Activated CD4-positive, alpha-beta T cell treated with anti-CD3 and anti-CD28 coated beads, Interleukin-2, amount 50 U/mL, for 4 hours (primary cell): ENCODE results near the gene GALNT4.

Experiments
- DNase-seq, 2 experiments: peaks; one replicate each; pipeline ENCODE4 v3.0.0-alpha.2; 2020

GALNT4 gene

DNA sequence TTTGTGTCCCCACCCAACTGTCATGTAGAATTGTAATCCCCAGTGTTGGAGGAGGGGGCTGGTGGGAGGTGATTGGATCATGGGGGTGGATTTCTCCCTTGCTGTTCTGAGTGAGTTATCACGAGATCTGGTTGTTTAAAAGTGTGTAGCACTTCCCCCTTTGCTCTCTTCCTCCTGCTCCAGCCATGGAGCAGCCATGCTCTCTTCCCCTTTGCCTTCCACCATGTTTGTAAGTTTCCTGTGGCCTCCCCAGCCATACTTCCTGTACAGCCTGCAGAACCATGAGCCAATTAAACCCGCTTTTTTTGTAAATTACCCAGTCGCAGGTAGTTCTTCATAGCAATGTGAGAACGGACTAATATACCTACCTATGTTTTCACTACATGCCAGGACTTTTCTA, 3.8 kb upstream of the GALNT4 start:
- no peak for DNase-seq

DNA sequence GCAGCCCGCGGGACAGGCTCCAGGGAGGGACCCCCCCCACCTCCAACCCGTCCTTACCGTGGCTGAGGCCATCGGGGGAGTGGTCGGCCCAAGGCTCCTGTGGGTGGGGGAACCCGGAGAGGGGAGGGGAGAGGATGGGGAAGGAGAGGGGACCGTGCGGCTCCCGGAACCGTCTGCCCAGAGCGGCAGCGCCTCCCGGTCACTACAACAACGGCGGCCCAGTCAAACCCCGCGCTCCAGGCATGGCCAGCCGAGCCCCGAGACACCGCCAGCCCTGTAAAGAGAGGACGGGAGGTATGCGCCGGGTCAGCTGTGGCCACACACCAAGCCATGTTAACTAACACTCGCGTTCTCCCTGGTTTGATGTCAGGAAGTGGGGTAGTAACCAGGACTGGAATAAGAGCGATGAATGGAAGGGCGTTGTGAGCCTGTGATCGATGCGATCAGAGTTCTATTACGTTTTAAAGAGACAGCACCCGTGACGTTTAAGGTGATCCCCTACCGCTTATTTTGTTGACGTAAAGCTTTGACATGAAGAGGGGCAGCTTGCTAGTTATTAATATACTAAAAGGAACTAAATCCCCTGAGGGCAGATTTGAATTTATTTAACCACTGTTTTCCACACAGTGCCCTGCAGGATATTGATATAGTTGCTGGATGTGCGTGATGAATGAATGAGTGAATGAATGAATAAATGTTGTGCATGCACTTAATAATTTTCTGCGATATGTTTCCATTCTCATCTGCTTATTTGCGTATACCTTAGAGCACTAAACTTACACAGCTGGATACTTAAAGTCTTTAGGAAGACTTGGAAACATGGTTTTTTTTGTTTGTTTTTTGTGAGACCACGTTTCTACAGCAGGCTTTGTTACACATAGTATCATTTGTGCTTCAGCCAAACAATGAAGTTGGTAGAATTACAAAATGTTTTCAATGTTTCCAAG, 1.5 kb upstream of the GALNT4 start, which contains the start of gene POC1B:
POC1B (minus strand) TSS at position 224 of the 947 bp plus-strand sequence; CDS start at position 72, 152 bp downstream.
- peak; percentile 50 to 51 for DNase-seq

GRCh38 chr12:89525305-89525823, 768 bp upstream of the GALNT4 start:
- DNase-seq, result peak; percentile 17 to 30

- DNase-seq, result no peak
Observed at GRCh38 chr12:89523843-89524540, 604 bp downstream of the GALNT4 start.

- DNase-seq, result no peak
Observed at GRCh38 chr12:89523393-89523792, 1.2 kb downstream of the GALNT4 start.

- no peak for DNase-seq
Observed at GRCh38 chr12:89521364-89522223, 3.0 kb downstream of the GALNT4 start.

DNA sequence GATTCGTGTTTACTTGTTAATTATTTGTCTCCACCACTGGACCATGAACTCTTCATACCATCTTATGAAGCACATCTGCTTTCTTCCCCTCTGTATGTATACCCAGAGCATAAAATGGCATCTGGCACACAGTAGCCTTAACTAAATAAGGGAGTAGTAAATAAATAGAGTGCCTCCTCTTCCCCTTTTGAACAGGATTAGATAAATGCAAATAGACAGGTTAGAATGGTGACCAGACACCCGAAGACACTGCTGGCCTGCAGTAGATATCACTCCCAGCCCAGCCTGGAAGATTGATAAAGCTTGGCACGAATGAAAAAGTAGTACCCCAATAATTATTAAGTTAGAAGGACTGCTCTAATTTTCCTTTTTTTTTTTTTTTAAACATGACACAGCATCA, 6.9 kb downstream of the GALNT4 start:
- no peak for DNase-seq

DNA sequence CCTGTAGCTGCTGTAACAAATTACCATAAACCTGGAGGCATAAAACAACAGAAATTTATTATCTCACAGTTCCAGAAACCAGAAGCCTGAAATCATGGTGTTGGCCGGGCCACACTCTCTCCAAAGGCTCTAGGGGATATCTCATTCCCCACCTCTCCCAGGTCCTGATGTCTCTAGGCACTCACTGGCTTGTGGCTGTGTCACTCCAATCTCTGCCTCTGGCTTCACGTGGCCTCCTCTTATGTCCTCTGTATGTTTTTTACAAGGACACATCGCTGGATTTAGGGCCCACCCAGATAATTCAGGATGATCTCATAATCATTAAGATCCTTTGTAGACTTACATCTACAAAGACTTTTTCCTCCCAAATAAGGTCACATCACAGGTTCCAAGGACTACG, 8.0 kb downstream of the GALNT4 start:
- DNase-seq, result no peak

DNA sequence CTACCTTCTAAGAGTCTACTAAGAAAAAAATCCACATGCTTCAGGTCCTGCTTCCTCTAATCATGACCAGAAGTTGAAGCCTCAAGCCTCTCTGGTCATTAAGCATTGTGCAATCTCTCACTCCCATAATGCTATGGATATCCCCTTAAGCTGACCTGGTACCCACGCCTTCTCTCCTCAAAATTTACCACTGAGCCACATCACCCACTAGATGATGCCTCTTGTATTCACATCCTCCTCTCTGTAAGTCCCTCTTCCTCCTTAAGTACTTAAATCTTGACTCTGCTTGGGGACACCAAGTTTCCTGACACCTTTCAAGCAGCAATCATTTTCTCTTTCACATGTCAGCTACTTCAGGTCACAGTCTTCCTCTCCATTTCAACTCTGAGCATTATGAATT, 9.8 kb downstream of the GALNT4 start:
- DNase-seq, result no peak

- no peak for DNase-seq
Observed at GRCh38 chr12:89513544-89513943, 11.1 kb downstream of the GALNT4 start.

- DNase-seq, result no peak
Observed at GRCh38 chr12:89507015-89507824, 17.4 kb downstream of the GALNT4 start.

DNA sequence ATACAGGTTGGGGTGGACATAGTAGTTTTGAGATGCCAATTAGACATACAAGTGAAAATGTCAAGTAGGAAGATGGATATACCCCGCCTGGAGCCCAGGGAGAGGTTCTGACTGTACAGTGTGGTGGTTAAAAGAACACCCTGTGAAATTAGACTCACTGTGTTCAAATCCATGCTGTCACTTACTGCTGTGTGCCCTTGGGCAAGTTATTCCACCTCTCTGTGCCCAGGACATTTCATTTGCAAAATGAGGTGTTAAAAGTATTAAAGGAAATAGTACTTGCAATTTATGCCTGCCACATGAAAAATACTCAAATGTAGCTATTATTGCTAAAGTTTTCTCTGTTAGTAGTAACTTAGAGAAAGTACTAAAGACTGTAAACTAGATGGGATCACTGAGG, 18.5 kb downstream of the GALNT4 start:
- DNase-seq, result no peak

- no peak for DNase-seq
Observed at GRCh38 chr12:89504560-89505346, 19.8 kb downstream of the GALNT4 start.

DNA sequence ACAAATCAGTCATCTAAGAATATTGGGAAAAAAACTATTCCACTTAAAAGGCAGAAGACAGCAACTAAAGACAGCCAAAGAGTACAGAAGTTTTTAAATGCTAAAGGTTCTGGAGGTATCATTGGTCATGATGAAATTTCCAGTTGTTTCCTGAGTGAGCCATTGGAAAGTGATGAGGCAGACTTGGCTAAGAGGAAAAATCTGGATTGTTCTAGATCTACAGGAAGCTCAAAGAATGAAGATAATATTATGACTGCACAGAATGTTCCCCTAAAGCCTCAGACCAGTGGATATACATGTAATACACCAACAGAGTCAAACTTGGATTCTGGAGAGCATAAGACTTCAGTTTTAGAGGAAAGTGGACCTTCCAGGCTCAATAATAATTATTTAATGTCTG, 22.8 kb downstream of the GALNT4 start:
- DNase-seq, result no peak

GRCh38 chr12:89499857-89500256, 24.7 kb downstream of the GALNT4 start:
- no peak for DNase-seq

GRCh38 chr12:89497467-89497866, 27.1 kb downstream of the GALNT4 start:
- DNase-seq, result no peak

DNA sequence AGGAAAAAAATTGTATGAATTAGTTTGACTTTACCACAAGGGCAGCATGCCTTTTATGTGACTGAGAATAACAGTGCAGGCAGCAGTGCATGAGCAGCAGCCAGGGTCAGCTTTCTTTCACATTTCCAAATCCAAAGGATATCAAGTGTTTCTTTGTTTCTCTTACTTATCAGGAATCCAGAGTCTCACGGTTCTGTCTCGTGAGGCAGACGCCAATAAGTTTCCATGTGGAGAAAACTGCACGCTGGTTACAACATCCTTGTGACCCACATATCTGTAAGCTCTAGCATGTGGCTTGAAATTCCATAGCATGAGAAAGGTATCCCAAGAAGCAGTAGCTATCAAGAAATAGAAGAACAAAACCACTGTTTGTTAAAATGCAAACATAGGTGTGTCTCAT, 27.6 kb downstream of the GALNT4 start:
- no peak for DNase-seq

DNA sequence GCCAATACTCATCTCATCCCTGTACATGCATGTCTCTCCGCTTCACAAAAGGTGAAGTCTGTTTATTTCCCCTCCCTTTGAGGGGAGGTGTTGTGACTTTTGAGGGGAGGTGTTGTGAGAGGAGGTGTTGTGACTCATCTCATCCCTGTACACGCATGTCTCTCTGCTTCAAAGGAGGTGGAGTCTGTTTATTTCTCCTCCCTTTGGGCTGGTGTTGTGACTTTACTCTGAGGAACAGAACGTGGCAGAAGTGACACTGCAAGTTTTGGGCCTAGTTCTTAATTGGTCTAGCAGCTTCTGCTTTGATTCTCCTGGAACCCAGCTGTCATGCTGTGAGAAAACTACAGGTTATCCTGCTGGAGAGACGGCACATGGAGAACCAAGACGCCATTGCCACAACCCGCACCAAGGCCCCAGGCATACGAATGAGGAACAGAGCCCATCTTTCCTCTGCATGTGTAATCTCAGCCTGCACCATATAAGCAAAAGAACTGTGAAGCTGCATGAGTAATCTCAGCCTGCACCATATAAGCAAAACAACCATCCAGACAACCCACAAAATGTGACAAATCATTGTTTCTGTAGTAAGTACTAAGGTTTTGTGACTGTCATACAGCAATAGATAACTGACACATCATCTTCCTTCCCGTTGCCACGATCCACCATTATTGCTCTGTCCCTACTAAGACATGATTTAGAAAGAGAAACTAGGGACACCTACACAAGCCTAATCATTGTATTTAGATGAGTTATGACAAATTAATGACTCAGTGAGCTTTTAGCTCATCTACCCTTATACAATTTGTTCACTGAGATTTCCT, 30.0 kb downstream of the GALNT4 start:
- no peak for DNase-seq

DNA sequence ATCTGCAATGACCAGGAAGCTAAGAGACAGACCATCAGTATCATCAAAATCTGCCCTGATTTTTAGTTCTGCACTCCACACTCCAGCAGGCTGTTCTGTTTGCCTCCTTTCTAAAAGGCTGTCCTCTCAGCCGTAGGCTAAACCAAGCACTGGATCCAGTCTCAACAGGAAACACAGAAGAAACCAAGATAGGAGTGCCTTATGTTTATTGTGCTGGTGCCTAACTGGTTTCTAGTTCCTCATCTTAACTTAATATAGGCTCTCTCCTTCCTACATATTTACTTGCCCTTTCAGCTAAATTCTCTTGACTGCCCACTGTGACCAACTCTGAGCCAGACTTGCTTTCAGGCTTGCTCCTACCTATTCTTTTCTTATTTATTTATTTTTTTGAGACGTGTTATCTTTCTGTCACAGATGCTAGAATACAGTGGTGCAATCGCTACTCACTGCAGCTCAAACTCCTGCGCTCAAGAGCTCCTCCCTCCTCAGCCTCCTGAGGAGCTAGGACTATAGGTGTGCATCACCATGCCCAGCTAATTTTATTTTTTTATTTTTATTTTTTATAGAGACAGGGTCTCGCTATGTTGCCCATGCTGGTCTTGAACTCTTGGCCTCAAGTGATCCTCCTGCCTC, 30.8 kb downstream of the GALNT4 start:
- DNase-seq, result no peak

DNA sequence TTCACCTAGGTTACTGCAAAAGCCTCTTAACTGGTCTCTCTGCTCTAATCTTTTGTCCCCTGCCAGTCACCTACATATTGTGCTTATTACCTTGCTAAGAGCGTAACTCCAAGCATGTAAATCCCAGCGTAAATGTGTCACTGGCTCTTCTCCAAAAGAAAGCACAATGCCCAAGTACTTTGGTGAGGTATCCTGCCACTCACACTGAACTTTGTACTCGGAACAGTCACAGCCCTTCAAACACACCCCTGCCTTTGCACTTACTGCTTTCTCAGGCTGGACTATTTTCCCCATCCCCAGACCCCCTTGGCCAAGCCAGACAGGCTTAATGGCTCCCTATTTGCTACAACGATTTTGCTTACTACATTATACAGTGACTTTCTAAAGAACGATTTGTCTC, 31.7 kb downstream of the GALNT4 start:
- DNase-seq, result no peak
